HG03520 (cell line): ENCODE measurements around the gene ACHE.

Experiments used
- ATAC-seq: cut with Tn5 transposase; IDR thresholded peaks from one replicate; pipeline ENCODE4 v1.9.1; 2021; ENCODE audit warnings: mild to moderate bottlenecking, moderate library complexity; ENCODE audit not compliant: unreplicated experiment

ACHE gene

DNA sequence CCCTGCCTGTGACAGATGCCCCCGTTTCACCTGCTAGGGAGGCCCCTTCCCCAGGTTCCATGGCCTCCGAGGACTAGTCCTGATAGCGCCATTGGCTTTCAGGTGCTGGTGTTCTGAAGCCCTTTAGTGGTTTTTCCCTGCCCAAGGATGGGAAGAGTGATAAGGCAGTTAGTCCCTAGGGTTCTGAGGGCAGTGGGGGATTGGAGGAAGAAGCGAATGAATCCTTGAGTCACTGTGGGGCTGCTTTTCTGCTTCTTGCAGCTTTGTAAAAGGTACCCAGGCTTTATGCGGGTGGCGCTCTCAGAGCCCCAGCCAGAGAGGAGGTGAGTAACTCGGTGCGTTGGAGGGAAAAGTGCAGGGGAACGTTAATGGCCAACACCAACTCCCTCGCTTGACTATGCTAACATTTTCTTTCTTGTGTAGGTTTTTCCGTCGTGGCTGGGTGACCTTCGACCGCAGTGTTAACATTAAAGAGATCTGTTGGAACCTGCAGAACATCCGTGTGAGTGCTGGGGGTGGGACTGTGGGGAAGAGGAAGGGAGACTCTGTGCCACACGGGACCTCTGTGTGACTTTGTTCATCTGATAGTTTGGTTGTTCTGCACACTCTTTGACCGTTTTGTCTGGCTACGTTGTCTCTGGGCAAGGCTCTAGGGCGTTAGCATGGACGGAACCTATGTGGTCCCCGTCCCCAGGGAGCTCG, 10.1 kb downstream of the ACHE start:
- ATAC-seq: no peak

DNA sequence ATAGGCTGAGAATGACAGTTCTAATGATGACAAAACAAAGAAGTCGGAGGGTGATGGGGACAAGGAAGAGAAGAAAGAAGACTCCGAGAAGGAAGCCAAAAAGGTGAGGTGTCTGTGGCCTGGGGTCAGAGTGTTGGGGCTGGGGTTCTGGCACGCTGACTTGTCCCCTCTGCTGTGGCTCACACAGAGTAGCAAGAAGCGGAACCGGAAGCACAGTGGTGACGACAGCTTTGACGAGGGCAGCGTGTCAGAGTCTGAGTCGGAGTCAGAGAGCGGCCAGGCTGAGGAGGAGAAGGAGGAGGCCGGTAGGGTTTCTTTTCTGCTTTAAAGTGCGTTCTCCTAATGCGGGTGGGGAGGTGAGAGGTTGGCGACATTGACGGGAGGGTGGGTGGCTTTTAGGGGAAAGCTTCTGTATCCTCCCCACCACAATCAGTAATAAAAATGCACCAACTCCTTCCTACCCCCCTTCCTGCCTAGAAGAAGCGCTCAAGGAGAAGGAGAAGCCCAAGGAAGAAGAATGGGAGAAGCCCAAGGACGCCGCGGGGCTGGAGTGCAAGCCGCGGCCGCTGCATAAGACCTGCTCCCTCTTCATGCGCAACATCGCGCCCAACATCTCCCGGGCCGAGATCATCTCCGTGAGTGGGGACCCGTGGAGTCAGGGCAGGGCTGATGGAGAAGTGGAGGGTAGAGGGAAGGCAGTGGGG, 10.8 kb downstream of the ACHE start:
- no peak for ATAC-seq

- ATAC-seq: no peak
Observed at GRCh38 chr7:100882785-100883526, 12.7 kb downstream of the ACHE start.

DNA sequence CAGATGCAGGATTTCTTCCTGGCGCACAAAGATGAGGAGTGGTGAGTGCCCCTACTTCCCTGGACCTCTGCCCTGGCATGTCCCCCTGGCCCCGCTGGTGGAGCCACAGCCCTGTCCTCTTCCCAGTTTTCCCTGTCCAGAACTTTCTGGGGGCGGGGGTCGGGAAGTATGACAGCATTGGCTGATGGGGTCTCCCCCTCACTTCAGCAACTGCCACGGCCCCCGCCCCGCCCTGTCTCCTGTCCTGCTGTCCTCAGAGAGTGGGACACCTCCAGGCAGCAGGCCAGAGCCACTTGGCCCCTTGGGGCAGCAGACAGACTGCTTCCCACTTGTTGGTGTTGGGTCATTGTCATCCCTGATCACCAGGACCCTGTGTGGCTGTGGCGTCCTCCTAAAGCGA, 13.5 kb downstream of the ACHE start:
- ATAC-seq: no peak

DNA sequence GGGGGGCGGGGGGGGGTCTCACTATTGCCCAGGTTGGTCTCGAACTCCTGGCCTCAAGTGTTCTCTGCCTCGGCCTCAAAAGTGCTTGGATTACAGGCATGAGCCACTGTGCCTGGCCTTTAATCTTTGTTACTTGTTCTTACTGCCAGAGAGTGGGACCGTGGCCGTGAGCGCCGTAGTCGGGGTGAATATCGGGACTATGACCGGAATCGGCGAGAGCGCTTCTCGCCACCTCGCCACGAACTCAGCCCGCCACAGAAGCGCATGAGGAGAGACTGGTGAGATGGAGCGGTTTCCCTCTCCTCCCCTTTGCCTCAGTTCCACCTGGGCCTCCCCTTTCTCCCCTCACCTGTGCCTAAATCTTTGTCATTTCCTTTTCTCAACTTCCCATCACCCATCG, 14.6 kb downstream of the ACHE start:
- no peak for ATAC-seq

- ATAC-seq: no peak
Observed at GRCh38 chr7:100880645-100881044, 15.0 kb downstream of the ACHE start.

DNA sequence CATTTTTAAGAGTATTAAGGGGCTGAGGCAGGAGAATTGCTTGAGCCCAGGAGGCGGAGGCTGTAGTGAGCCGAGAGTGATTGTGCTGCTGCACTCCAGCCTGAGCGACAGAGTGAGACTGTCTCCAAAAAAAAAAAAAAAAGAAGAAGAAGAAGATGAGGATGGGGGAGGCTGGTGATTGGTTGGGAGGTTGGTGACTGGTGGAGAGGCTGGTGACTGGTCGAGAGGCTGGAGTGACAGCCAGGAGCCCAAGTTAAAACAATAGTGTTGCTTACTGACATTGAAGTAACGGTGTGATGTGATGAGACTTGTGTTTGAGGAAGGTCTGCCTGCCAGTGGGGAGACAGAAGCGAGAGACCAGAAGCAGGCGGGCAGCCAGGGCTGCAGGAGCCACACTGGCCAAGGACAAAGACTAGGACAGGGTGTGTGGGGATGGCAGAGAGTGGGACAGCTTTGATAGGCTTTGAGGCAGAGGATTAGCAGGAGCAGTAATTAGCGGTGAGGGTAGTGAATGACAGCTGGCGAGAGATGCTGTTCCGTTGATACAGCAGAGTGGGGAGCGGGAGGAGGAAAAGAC, 15.9 kb downstream of the ACHE start:
- no peak for ATAC-seq

GRCh38 chr7:100878685-100879084, 17.0 kb downstream of the ACHE start:
- ATAC-seq: no peak

GRCh38 chr7:100878013-100878412, 17.7 kb downstream of the ACHE start:
- no peak for ATAC-seq

DNA sequence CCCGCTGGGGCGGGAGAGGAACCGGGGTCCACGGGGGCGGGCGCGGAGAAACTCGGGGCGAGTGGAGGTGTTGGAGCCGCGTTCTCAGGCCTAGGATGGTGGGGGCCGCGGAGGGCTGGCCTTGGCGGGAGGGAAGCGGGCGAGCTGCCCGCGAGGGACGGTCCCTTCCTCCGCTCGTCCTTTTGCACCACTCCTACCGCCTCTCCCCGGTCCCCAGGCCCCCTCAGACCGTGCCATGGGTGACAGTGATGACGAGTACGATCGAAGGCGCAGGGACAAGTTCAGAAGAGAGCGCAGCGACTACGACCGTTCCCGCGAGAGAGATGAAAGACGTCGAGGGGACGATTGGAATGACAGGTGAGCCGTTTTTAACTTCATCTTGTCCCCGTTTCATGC, 20.3 kb downstream of the ACHE start:
- ATAC-seq: peak; percentile 27

- ATAC-seq: peak; percentile 83
Observed at GRCh38 chr7:100874577-100875355, 20.9 kb downstream of the ACHE start, which contains the start of gene SRRT. Gene SRRT, plus strand, starts transcription at chr7:100875103. Its CDS starts 488 bp downstream, at chr7:100875591.

DNA sequence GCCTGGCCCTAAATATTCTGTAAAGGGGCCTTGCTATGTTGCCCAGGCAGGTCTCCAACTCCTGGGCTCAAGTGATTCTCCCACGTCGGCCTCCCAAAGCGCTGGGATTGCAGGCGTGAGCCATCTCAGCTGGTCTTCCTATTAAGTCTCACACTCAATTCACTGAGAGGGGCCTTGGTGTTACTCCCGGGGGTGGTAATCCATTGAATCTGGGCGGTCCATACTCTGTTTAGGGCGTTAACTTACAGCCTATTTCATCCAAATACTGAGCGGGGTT, 21.4 kb downstream of the ACHE start:
- ATAC-seq: no peak

DNA sequence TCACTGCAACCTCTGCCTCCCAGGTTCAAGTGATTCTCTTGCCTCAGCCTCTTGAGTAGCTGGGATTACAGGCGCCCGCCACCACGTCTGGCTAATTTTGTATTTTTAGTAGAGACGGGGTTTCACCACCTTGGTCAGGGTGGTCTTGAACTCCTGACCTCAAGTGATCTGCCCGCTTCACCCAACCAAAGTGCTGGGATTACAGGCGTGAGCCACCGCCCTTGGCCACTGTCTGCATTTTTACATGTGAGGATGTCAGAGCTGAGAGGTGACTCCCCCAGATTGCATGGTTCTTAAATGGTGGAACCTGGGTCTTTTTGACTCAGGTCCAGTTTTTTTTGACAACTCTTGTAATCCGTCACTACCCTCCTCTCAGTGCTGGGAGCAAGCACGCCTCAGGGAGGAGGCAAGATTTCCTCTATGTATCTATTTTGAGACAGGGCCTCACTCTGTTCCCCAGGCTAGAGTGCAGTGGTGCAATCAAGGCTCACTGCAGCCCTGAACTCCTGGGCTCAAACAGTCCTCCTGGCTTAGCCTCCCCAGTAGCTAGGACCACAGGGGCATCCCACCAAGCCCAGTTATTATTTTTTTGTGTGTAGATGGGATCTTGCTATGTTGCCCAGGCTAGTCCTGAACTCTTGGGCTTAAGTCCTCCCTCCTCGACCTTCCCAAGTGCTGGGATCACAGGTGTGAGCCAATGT, 21.9 kb downstream of the ACHE start:
- ATAC-seq: no peak

GRCh38 chr7:100867776-100868485, 27.8 kb downstream of the ACHE start:
- no peak for ATAC-seq

- no peak for ATAC-seq
Observed at GRCh38 chr7:100867040-100867775, 28.5 kb downstream of the ACHE start, which contains the start of gene TRIP6. Gene TRIP6, plus strand, starts transcription at chr7:100867387. Its CDS starts 111 bp downstream, at chr7:100867498.

- ATAC-seq: no peak
Observed at GRCh38 chr7:100866729-100867039, 29.0 kb downstream of the ACHE start.

DNA sequence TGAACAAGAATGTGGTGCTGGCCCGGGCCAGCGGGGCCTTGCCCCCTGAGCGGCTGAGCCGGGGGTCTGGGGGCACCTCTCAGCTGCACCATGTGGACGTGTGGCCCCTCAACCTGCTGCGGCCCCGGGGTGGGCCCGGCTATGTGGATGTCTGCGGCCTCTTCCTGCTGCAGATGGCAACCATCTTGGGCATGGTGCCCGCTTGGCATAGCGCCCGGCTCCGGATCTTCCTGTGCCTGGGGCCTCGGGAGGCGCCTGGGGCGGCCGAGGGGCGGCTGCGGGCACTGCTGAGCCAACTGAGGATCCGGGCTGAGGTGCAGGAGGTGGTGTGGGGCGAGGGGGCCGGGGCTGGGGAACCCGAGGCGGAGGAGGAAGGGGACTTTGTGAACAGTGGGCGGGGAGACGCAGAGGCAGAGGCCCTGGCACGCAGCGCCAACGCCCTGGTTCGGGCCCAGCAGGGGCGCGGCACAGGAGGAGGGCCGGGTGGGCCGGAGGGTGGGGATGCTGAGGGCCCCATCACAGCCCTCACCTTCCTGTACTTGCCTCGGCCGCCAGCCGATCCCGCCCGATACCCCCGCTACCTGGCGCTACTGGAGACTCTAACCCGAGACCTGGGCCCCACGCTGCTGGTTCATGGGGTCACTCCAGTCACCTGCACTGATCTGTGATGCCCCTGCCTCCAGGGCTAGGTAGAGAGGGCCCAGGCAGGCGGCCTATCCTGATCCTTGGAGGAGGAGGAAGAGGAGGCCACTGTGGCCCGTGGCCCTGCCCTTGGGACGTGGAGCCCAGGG, 29.6 kb downstream of the ACHE start:
- ATAC-seq: no peak

GRCh38 chr7:100865372-100865911, 30.2 kb downstream of the ACHE start:
- ATAC-seq: no peak
